ENCODE data around the gene ANO10. TPM values are rescaled to one million over a fixed set of nuclear protein-coding genes. Genes with fewer than 3 reads are reported as not detected.
"Not testable (repeated sequence)": the region's sequence is repeated elsewhere in the genome, so short reads cannot be mapped to it uniquely, and the experiment has no call there.

Gene ANO10
- total RNA-seq, 1 experiment from 2014 or later = 32.6 TPM

DNA sequence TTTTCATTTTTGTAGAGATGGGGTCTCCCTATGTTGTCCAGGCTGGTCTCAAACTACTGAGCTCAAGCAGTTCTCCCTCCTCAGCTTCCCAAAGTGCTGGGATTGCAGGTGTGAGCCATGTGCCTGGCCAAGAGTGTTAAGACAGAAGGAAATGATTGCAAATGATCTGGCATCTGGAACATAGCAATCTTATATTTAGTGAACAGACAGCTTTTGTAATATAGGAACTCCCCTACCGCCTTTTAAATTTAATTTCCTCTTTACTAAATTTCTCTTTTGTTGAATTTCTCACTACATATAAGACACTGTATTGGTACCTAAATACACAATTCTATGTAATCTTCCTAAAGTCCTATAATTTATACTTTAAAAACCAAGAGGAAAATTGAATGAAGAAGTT, 13.1 kb downstream of the ANO10 start:
- no peak for TF ChIP-seq EZH2 (IDR thresholded peaks at IDR 0.05; ENCODE audit: low read depth)
- TF ChIP-seq, protein P1, sequence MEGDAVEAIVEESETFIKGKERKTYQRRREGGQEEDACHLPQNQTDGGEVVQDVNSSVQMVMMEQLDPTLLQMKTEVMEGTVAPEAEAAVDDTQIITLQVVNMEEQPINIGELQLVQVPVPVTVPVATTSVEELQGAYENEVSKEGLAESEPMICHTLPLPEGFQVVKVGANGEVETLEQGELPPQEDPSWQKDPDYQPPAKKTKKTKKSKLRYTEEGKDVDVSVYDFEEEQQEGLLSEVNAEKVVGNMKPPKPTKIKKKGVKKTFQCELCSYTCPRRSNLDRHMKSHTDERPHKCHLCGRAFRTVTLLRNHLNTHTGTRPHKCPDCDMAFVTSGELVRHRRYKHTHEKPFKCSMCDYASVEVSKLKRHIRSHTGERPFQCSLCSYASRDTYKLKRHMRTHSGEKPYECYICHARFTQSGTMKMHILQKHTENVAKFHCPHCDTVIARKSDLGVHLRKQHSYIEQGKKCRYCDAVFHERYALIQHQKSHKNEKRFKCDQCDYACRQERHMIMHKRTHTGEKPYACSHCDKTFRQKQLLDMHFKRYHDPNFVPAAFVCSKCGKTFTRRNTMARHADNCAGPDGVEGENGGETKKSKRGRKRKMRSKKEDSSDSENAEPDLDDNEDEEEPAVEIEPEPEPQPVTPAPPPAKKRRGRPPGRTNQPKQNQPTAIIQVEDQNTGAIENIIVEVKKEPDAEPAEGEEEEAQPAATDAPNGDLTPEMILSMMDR (conservative IDR thresholded peaks at IDR 0.05) = no peak
- H3K36me3 ChIP-seq (ENCODE audit: low read depth) = no peaks in the 10 kb centered on the region
- H3K4me1 ChIP-seq (replicated peaks; ENCODE audit: insufficient read depth) = no peaks in the 10 kb centered on the region
- no peaks in the 10 kb centered on the region for H3K9me2 ChIP-seq (ENCODE audit: insufficient read depth)
- no peak for DNase-seq
- ChIA-PET CTCF (no interaction called here), POLR2A (ENCODE audit: unreplicated experiment) (no interaction called here)
- H3K27me3 ChIP-seq (ENCODE audit: insufficient read depth, low read depth) = no peaks in the 10 kb centered on the region
- H2AFZ ChIP-seq = no peak overlapping the region
- H3F3A ChIP-seq (ENCODE audit: insufficient read depth, low read depth) = no peaks in the 10 kb centered on the region
- intact Hi-C loops (cut with micrococcal nuclease; ENCODE audit: unreplicated experiment) = no loop called here
- H3K27ac ChIP-seq = no peak overlapping the region
- no peak overlapping the region for H3K4me3 ChIP-seq
- no peaks in the 10 kb centered on the region for H4K20me1 ChIP-seq (ENCODE audit: insufficient read depth)
- no peak overlapping the region for H3K4me2 ChIP-seq
- H3K79me2 ChIP-seq (ENCODE audit: low read depth) = no peaks in the 10 kb centered on the region
- no peaks in the 10 kb centered on the region for H3K9me3 ChIP-seq (ENCODE audit: insufficient read depth, low read depth)
- no TSS peak for BruUV-seq (replicated peaks)

GRCh38 chr3:43606284-43606683, 15.5 kb downstream of the ANO10 start:
- Histone ChIP-seq H3K36me3 (ENCODE audit: low read depth) (no peaks in the 10 kb centered on the region), H4K20me1 (ENCODE audit: insufficient read depth) (no peaks in the 10 kb centered on the region), H3K4me1 (replicated peaks; ENCODE audit: insufficient read depth) (no peaks in the 10 kb centered on the region), H3K4me2 (no peak overlapping the region), H3K4me3 (no peak overlapping the region), H3K27ac (no peak overlapping the region), H3K9me3 (ENCODE audit: insufficient read depth, low read depth) (no peaks in the 10 kb centered on the region), H3K27me3 (ENCODE audit: insufficient read depth, low read depth) (no peaks in the 10 kb centered on the region), H2AFZ (no peak overlapping the region), H3F3A (ENCODE audit: insufficient read depth, low read depth) (no peaks in the 10 kb centered on the region), H3K9me2 (ENCODE audit: insufficient read depth) (no peaks in the 10 kb centered on the region), H3K79me2 (ENCODE audit: low read depth) (no peaks in the 10 kb centered on the region)
- CTCF ChIA-PET = interaction anchor here (0.7 kb wide), 1 partner anchor 505 kb away, joined by 3 read pairs; no protein-coding TSS in a partner anchor
- DNase-seq = no peak
- BruUV-seq (replicated peaks) = no TSS peak
- intact Hi-C loops (cut with micrococcal nuclease; ENCODE audit: unreplicated experiment) = no loop called here
- POLR2A ChIA-PET (ENCODE audit: unreplicated experiment) = no interaction called here
- TF ChIP-seq, protein P1 (conservative IDR thresholded peaks at IDR 0.05) = no peak
- no peak for TF ChIP-seq EZH2 (IDR thresholded peaks at IDR 0.05; ENCODE audit: low read depth)

DNA sequence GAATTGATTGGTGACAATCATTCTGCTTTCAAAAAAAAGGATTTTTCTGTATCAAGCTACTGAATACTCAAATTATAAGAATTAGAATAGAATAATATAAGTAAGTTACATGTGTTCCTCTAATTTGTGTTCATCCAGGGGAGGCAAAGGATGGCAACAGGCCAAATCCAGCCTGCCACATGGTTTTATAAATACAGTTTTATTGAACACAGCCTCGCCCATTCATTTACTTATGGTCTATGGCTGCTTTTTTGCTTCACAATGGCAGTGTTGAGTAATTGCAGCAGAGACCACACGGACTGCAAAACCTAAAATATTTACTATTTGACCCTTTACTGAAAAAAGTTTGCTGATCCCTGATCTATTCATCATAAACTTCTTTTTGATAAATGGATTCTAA, 21.9 kb downstream of the ANO10 start:
- H3K4me2 ChIP-seq; BruUV-seq (replicated peaks); H3K79me2 ChIP-seq (ENCODE audit: low read depth); intact Hi-C loops (cut with micrococcal nuclease; ENCODE audit: unreplicated experiment); H3K27me3 ChIP-seq (ENCODE audit: insufficient read depth, low read depth); H4K20me1 ChIP-seq (ENCODE audit: insufficient read depth); CTCF ChIA-PET; H3K4me1 ChIP-seq (replicated peaks; ENCODE audit: insufficient read depth); H3K36me3 ChIP-seq (ENCODE audit: low read depth); H3K4me3 ChIP-seq; H3F3A ChIP-seq (ENCODE audit: insufficient read depth, low read depth); DNase-seq; H3K9me2 ChIP-seq (ENCODE audit: insufficient read depth); H3K9me3 ChIP-seq (ENCODE audit: insufficient read depth, low read depth); H2AFZ ChIP-seq; H3K27ac ChIP-seq; POLR2A ChIA-PET (ENCODE audit: unreplicated experiment): not testable (repeated sequence)

DNA sequence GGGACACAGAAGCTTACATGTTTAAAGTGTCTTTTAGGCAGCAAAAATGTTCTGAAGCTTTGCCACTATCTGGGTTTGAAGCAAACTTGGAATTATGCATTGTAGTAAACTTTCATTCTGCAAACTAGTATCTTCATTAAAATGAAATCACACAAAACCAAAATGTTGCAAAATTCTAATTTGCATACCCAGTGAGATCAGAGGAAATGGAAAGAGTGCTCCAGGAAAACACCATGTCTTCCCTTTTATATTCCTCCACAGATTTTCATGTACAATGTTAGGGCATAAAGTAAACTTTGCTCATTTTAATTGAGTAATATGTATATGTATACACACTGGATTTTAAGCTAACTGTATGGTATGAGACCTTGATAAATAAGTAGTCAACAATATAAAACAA, 23.9 kb downstream of the ANO10 start:
- no peak for DNase-seq
- Histone ChIP-seq H4K20me1 (ENCODE audit: insufficient read depth) (no peaks in the 10 kb centered on the region), H3K4me1 (replicated peaks; ENCODE audit: insufficient read depth) (no peaks in the 10 kb centered on the region), H3K36me3 (ENCODE audit: low read depth) (0 out of 2 replicates have a peak, but pooled peaks cover 5% of the 10 kb centered on the region), H3K9me2 (ENCODE audit: insufficient read depth) (no peaks in the 10 kb centered on the region), H3K27me3 (ENCODE audit: insufficient read depth, low read depth) (no peaks in the 10 kb centered on the region), H3K79me2 (ENCODE audit: low read depth) (no peaks in the 10 kb centered on the region), H3K4me2 (no peak overlapping the region), H3K4me3 (no peak overlapping the region), H3K9me3 (ENCODE audit: insufficient read depth, low read depth) (no peaks in the 10 kb centered on the region), H2AFZ (no peak overlapping the region), H3K27ac (no peak overlapping the region), H3F3A (ENCODE audit: insufficient read depth, low read depth) (no peaks in the 10 kb centered on the region)
- intact Hi-C loops (cut with micrococcal nuclease; ENCODE audit: unreplicated experiment) = no loop called here
- ChIA-PET CTCF (no interaction called here), POLR2A (ENCODE audit: unreplicated experiment) (no interaction called here)
- TF ChIP-seq, protein P1 (conservative IDR thresholded peaks at IDR 0.05) = no peak
- TF ChIP-seq EZH2 (IDR thresholded peaks at IDR 0.05; ENCODE audit: low read depth) = no peak
- BruUV-seq (replicated peaks) = no TSS peak

DNA sequence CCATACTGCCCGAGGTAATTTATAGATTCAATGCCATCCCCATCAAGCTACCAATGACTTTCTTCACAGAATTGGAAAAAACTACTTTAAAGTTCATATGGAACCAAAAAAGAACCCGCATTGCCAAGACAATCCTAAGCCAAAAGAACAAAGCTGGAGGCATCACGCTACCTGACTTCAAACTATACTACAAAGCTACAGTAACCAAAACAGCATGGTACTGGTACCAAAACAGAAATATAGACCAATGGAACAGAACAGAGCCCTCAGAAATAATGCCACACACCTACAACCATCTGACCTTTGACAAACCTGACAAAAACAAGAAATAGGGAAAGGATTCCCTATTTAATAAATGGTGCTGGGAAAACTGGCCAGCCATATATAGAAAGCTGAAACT, 25.6 kb downstream of the ANO10 start:
- H3K4me2 ChIP-seq; BruUV-seq (replicated peaks); intact Hi-C loops (cut with micrococcal nuclease; ENCODE audit: unreplicated experiment); H3K79me2 ChIP-seq (ENCODE audit: low read depth); H3K36me3 ChIP-seq (ENCODE audit: low read depth); CTCF ChIA-PET; DNase-seq; H3K4me3 ChIP-seq; H4K20me1 ChIP-seq (ENCODE audit: insufficient read depth); H2AFZ ChIP-seq; H3K9me2 ChIP-seq (ENCODE audit: insufficient read depth); H3K27ac ChIP-seq; H3F3A ChIP-seq (ENCODE audit: insufficient read depth, low read depth); H3K4me1 ChIP-seq (replicated peaks; ENCODE audit: insufficient read depth); POLR2A ChIA-PET (ENCODE audit: unreplicated experiment); H3K27me3 ChIP-seq (ENCODE audit: insufficient read depth, low read depth); H3K9me3 ChIP-seq (ENCODE audit: insufficient read depth, low read depth): not testable (repeated sequence)

Measured in PC-9 (cell line).